GM12891 (cell line): ENCODE data around the gene CCDC3.

ENCODE experiments used
- DNase-seq: peaks from one replicate; pipeline ENCODE4 v3.0.0; 2011; ENCODE audit warnings: low spot score; ENCODE audit not compliant: insufficient read length
- FAIRE-seq: peaks from 2 replicates; lab custom pipeline; 2011; peaks lifted over from hg19 to GRCh38; lab: Jason Lieb, UNC
- PAX5 ChIP-seq: IDR thresholded peaks from 2 replicates; pipeline ENCODE4 v1.6.1; 2011; ENCODE audit warnings: low read length, moderate library complexity, mild to moderate bottlenecking; ENCODE audit not compliant: insufficient read depth, severe bottlenecking
- POLR2A ChIP-seq: IDR thresholded peaks from 2 replicates; pipeline ENCODE4 v1.6.1; 2011; ENCODE audit warnings: low read depth, low read length, control low read depth
- POLR2AphosphoS5 ChIP-seq: IDR thresholded peaks from 2 replicates; pipeline ENCODE4 v1.6.1; 2011; ENCODE audit warnings: low read depth, low read length, control low read depth
- POU2F2 ChIP-seq: IDR thresholded peaks from 2 replicates; pipeline ENCODE4 v1.6.1; 2011; ENCODE audit warnings: low read depth, mild to moderate bottlenecking, control low read depth, low read length, moderate library complexity
- SPI1 ChIP-seq: IDR thresholded peaks from 2 replicates; pipeline ENCODE4 v1.6.1; 2011; ENCODE audit warnings: low read depth, low read length, control low read depth
- TAF1 ChIP-seq: IDR thresholded peaks from 2 replicates; pipeline ENCODE4 v1.6.1; 2011; ENCODE audit warnings: low read depth, low read length, control low read depth

Gene CCDC3

GRCh38 chr10:12946372-12946771 lies 55.1 kb downstream of the CCDC3 start:
- no peak for TF ChIP-seq POLR2AphosphoS5
- no peak for TF ChIP-seq SPI1
- TF ChIP-seq POU2F2: no peak
- no peak for TF ChIP-seq POLR2A
- TF ChIP-seq PAX5: no peak
- TF ChIP-seq TAF1: no peak
- FAIRE-seq: no peak
- no peak for DNase-seq

- DNase-seq (no peak), FAIRE-seq (no peak)
- TF ChIP-seq PAX5: no peak
- no peak for TF ChIP-seq SPI1
- TF ChIP-seq POLR2A: no peak
- no peak for TF ChIP-seq POU2F2
- no peak for TF ChIP-seq TAF1
- no peak for TF ChIP-seq POLR2AphosphoS5
Observed at GRCh38 chr10:12945690-12946359, 55.7 kb downstream of the CCDC3 start.

DNA sequence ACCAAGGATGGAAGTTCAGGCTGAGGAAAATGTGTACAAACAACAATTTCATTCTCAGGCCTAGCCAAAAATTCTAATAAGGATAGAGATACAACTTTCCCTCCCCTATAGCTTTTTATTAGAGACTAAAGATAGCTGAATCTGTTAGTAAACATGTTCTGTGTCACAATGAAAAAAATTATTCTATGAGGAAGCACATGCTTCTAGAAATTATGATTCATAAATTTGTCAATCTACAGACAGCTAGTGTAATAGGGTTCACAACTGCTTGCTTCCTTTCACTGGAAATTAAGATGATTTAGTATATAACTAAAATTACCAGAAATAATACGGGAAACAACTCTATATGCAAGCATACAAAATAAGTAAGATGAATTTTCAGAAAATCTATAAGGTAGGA lies 56.6 kb downstream of the CCDC3 start:
- no peak for FAIRE-seq
- no peak for DNase-seq
- no peak for TF ChIP-seq PAX5
- TF ChIP-seq POLR2A: no peak
- no peak for TF ChIP-seq SPI1
- TF ChIP-seq POLR2AphosphoS5: no peak
- no peak for TF ChIP-seq POU2F2
- no peak for TF ChIP-seq TAF1

- no peak for TF ChIP-seq POLR2AphosphoS5
- TF ChIP-seq POU2F2: no peak
- TF ChIP-seq TAF1: no peak
- no peak for TF ChIP-seq POLR2A
- FAIRE-seq: no peak
Observed at GRCh38 chr10:12943425-12943824, 58.1 kb downstream of the CCDC3 start.

DNA sequence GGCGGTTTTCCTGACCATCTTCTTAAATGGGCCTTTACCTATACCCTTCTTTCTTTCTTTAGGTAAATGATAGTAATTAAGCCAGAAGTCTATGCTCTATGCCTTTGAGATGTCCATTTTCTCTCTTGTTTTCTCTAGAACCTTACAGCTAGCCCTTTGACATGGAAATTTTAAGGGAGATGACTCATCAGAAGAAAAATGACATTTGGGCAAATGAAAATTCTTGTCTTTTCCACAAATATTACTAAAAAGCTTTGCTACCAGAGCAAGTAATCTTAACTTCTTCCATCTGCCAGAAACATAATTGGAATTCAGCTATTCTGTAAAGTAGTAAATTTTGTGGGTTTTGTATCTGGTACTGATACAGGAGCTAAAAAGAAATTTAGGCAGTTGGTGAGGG lies 59.5 kb downstream of the CCDC3 start:
- TF ChIP-seq SPI1: no peak
- TF ChIP-seq TAF1: no peak
- no peak for TF ChIP-seq POLR2AphosphoS5
- TF ChIP-seq POLR2A: no peak
- no peak for TF ChIP-seq POU2F2
- no peak for TF ChIP-seq PAX5
- DNase-seq (no peak), FAIRE-seq (no peak)

More at GRCh38 chr10:12943425-12943824, 58.1 kb downstream of the CCDC3 start:
- no peak for DNase-seq

DNA sequence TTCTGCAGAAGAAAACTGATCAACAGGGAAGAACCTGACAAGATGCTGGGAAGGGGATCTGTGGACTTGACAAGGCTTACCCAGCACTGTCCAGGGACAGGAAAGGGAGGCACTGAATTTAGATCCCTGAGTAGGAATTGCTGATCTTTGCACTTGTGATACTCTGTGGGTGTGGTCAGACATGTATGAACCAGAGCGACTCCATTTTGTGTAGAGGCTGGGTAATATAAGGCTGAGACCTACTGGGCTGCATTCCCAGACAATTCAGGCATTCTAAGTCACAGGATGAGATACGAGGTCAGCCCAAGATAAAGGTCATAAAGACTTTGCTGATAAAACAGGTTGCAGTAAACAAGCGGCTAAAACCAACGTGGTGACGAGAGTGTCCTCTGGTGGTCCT lies 60.7 kb downstream of the CCDC3 start:
- no peak for FAIRE-seq
- no peak for TF ChIP-seq POU2F2
- no peak for TF ChIP-seq TAF1
- TF ChIP-seq PAX5: no peak
- no peak for TF ChIP-seq POLR2AphosphoS5
- no peak for TF ChIP-seq SPI1
- DNase-seq: no peak

DNA sequence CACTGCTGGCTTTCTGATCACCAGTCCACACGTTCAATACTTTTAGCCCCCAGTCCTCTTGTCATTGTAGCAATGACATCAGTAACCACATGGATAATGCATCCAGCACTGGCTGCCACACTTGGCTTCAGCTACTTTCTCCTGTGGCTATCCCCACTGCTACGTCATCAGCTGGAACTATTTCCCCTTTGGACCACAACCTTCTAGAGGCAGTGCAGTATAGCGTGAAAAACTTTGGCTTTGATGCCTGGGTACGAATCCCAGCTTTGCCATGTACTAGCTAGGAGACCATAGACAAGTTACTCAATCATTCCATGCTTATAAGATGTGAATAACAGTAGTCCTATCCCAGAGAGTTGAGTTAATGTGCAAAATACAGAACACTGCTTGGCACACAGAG lies 63.2 kb downstream of the CCDC3 start:
- DNase-seq: no peak
- FAIRE-seq: no peak
- no peak for TF ChIP-seq PAX5
- TF ChIP-seq TAF1: no peak
- TF ChIP-seq POLR2A: no peak
- TF ChIP-seq SPI1: no peak
- no peak for TF ChIP-seq POU2F2

DNA sequence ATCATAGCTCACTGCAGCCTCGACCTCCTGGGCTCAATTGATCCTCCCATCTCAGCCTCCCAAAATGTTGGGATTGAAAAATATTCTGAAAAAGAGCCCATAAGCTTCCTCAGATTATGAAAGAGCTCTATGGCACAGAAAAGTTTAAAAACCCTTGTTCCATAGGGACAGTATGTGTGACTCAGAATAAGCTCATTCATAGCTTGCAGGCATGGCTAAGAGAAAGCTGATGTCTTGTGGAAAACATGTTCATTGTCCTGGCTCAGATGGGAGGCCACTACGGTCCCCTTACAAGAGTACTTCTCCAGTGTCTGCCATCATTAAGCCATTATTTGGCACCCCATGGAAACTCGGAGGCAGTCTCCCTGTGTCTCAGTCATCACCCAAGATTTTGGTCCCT lies 64.0 kb downstream of the CCDC3 start:
- DNase-seq (no peak), FAIRE-seq (no peak)
- TF ChIP-seq TAF1 (no peak), SPI1 (no peak), PAX5 (no peak), POU2F2 (no peak), POLR2AphosphoS5 (no peak), POLR2A (no peak)

- FAIRE-seq: no peak
- no peak for DNase-seq
- TF ChIP-seq TAF1 (no peak), POLR2AphosphoS5 (no peak), POLR2A (no peak), SPI1 (no peak), POU2F2 (no peak), PAX5 (no peak)
Observed at GRCh38 chr10:12934777-12935176, 66.7 kb downstream of the CCDC3 start.

DNA sequence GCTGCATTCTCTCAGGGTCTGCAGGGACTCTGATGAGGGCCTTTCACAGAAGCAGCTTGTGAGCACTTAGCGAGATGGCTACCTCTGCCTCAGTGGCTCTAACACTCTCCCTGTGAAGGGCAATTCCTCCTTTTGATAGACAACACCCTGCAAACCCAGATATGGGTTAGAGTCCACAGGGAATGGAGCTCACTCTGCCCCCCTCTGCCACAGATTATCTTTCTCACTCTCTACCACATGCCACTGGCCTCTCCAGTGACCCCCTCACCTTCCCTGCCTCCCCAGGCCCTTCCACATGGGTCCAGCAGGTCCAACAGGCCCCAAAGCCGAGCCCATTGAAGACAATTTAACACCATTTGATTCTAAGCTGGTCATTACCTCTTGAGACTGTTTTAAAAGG lies 72.1 kb downstream of the CCDC3 start:
- FAIRE-seq: no peak
- DNase-seq: no peak
- no peak for TF ChIP-seq SPI1
- TF ChIP-seq TAF1: no peak
- TF ChIP-seq POU2F2: no peak
- no peak for TF ChIP-seq POLR2A

DNA sequence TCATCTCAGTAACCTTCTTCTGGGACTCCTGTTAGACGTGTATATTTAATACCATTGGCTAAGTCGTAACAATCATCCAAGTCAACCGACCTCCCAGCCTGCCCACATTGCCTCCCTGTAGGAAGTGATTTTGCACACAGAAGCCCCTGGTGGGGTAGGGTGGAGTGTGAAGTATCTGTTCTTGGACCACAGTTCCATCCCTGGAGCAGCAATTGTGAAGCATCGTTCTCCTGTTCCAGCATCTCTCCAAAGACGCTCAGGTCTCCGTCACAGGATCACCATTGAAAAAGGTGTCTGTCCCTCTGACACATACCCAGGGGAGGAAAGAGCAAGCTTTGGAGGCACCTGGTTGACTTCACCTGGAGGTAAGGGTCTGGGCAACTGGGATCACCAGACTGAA lies 72.9 kb downstream of the CCDC3 start:
- DNase-seq: no peak
- no peak for TF ChIP-seq POU2F2
- no peak for TF ChIP-seq POLR2AphosphoS5
- no peak for TF ChIP-seq PAX5
- TF ChIP-seq POLR2A: no peak
- no peak for TF ChIP-seq SPI1
- no peak for TF ChIP-seq TAF1
- FAIRE-seq: no peak
